Hippocampal formation (tissue), 2 donors: ENCODE measurements around the gene PEX10.
A peak's percentile ranks its signal among the peaks of the same experiment; 100 is the strongest.

Experiments
- DNase-seq, 2 donors: peaks; one replicate each; lab custom pipeline; 2025; lab: John Stamatoyannopoulos, UW

Gene PEX10

DNA sequence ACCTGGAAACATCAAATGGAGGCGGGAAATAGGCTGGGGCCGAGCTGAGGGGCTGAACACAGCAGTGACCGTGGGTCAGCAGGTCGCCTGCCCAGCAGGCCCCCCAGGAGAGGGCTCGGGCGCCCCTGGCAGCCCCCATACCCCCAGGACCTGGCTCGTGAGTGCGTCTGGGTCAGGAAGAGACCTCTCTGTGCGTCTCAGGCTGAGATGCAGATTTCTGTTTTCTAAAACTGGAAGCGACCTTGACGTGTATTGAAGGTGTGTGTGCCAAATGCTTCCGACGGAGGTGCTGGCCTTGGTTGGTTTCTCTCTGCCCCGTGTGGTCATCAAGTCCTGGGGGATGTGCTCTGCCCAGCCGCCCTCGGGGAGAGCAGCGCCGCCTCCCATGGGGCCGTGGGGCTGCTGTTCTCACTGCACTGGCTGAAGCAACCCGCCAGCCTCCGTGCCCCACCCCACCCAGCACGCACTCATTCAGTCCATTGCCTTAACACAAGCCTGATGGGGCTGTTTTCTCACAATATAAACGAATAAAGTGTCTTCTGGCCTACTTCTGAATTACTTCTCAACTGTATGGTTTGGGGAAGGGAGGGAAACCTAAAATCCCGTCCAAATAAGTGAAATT, 7.4 kb downstream of the PEX10 start:
- no peak for DNase-seq

DNA sequence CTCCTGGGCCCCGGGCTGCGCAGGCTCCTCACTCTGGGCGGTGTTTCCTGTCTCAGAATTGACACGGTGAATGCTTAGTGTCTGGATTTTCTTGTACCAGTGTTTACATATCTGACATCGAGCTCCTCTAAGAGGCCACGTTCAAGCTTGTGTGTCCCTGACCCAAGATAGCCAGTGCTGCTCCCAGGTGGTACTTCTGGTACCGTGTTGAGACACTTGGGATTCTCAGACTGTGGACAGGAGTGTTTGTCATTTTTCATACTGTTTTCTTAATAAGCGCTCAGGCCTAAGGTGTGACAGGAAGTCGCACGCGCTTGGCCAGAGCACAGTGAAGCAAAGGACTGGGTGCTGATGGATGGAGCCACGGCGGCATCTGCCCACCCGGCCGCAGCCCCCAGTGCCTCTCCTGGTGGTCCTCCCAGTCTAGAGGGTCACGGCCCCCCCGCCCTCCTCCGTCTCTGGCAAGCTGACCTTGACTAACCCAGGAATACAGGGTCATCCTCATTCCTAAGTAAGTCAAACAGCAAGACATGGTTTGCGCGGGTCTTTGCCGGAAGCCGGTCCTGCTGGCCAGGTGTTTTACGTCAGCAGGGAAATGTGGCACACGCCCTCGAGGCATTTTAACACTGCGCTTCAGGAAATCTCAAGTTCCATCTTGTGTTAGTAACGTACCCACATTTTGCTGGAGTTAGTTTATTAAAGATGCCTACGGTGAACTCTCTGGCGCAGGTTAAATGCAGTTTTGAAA, 8.0 kb downstream of the PEX10 start:
- DNase-seq: no peak

DNA sequence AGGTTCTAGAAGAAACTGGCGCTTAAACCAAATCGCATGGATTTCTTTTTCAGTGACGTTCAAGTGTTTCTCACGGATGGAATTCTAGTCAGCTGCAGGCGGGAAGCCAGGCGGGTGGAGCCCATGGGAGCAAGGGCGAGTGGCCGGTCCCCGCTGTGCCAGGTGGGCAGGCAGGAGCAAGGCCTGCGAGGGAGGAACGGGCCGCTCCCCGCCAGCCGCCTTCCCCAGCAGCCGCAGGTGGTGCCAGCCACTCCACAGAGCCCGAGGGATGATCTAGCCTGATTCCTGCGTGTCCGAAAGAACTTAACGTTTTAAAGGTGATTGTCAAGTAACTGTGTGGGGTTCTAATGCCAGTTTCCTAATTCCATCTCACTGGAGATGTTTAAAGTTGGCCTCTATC, 9.1 kb downstream of the PEX10 start:
- DNase-seq: no peak

DNA sequence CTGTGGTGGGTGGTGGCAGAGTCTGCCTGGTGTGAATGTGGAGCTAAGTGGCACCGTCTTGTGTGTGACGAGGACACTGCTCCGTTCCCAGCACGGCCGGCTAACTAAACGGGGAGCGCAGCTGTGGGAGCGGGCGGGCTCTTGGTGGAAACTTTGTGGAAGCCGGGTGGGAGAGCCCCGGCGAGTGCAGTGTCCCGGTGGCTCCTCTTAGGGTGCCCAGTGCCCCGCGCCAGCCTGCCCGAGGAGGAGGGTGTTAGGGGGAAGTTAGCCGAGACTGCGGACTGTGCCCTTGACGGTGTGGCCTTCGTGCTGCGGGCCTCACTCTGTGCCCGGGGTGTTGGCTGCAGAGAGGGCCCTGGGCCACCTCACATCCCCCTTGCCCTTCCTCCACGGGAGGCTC, 9.9 kb downstream of the PEX10 start:
- DNase-seq: no peak

DNA sequence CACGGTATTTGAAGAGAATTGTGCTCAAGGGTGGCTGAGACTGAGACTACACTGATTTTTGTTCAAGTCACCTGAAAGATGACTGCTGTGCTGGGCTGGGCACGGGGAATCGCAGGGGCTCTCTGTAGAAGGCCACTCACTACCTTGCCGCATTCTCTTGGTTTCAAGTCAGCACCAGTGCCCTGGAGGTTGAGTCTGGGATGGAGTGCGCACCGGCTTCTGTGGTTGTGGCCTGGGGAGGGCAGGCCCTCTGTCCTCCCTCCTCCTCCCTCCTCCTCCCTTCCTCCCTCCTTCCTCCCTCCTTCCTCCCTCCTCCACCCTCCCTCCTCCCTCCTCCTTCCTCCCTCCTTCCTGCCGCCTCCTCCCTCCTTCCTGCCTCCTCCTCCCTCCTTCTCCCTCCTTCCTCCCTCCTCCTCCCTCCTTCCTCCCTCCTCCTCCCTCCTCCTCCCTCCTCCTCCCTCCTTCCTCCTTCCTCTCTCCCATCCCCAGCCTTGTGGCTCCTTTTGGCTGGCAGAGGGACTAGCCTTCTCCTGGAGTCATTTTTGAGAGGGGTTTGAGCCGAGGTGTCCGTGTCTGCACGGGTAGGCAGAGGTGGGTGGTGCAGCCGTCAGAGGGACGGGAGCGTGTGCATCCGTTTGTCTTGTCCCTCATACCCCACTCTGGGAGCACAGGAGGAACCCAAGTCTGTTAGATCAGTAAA, 11.3 kb downstream of the PEX10 start:
- no peak for DNase-seq

DNA sequence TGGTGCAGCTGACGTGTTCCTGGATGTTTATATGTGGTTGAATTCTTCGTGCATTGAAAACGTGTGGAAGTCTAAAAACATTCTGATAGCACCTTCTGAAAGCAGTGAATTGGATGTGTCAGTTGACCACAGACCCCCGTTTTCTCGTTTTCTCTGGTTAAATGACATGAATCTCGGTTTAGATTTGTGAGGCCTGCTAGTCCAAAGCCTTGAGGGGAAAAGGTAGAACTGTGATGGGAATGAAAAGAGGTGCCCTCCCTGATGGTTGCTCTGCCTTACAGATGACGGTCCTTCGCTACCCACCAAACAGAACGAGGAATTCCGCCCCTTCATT, 11.8 kb downstream of the PEX10 start:
- DNase-seq: no peak

DNA sequence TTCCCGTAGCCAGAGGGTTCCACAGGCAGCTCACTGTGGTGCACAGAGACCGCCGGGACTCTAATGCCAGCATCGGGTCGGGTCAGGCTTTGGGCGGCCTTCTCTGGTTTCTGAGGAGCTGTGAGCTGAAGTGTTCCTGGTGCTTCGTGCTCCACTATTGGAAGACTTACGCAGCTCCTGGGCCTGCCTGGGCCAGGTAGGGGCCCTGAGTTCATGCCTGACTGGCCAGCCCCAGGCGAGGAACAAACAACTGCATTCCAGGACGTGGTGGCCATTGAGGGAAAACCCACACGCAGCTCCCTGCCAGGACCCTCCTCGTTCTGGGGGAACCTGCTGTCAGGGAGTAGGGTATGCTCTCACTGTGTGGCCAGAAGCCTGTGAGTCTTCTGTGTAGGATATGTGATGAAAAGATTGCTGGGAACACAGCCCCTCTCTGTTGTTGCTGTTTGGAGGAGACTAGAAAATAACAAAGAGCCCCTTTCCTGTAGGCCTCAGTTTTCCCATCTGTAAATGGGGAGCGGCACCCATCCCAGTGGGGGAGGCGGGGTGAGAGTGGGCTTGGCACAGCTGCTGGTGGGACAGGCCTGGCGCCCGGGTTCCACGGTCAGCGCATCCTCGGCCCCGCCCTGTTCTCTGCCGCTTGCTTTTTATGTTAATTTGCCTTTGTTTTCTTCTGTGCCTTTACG, 12.3 kb downstream of the PEX10 start:
- DNase-seq: no peak

DNA sequence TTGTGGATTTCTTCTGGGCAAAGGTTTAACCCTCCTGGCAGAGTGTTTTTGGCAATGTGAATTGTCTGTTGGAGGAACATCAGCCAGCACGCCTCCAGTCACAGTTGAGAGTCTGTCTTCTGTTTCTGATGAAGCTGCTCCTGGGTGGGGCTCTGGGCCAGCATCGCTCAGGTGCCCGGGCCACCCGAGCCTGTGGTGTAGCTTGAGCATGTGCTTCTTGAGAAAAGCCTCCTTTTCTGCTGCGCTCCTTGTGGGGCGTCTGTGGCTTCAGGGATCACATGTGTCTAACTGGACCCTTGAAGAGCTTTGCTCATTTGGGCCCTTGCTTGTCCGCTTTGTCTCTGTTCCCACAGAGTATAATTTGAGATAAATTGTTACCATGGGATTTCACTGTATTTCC, 13.5 kb downstream of the PEX10 start:
- no peak for DNase-seq

DNA sequence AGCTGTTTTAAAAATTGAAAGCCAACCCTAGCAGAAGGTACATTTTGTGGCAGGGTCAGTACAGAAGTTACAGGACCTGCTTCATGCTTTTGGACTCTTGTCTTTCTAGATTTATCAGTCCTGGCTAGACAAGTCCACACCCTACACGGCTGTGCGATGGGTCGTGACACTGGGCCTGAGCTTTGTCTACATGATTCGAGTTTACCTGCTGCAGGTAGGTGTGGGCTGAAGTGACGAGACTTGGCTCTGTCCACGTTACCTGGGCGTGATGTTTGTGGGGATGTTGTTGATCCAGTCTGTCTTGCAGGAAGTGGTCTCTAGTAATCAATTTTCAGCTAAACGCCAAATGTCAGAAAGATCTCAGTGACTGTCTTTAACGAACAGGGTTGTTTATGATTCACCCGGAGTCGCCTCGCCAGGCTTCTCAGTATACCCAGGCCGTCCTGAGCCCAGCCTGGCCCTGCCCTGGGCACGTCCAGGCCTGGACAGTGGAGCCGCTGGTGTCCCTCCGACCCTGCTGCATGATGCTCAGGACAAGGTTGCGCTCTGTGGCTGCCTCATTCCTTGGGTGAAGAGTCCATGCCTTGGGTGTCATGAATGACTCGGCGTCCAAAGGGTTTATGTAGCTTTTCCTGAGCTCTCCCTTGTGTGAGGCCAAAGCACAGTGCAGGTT, 15.2 kb downstream of the PEX10 start:
- no peak for DNase-seq

DNA sequence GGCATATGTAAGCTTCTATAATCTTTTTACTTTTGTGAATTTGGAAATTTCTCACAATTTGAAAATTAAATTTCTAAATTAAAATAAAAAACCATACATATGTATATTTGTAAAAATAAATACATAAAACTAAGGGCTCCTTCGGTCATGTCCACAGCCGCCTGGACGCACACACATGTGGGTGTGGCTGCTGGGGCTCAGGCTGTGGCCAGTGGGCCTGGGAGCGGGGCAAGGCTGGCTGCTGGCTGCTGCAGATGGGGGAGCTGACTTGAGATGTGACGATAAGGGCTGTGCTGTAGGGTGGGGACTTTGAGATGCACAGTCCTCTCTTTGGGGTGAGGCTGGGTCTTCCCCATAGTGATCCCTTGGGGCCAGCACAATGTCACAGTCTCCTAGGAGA, 15.9 kb downstream of the PEX10 start:
- DNase-seq: no peak

DNA sequence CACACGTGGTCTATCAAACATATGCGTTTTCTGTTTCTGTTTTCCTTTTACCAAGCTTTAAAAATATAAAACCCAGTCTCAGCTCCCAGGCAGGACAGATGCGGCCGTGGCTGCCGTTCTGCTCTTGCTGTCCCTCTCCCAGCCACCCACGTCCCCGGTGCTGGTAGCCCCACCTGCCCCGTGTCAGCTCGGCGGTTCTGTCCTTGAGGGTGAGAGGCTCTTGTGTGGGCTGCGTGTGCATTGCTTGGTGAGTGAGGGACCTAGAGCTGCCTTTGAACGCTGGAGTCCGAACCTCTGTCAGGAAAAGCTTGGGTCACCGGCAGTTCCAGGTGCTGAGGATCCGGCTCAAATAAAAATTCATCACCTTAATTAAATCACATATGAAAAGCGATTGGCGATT, 16.3 kb downstream of the PEX10 start:
- no peak for DNase-seq

DNA sequence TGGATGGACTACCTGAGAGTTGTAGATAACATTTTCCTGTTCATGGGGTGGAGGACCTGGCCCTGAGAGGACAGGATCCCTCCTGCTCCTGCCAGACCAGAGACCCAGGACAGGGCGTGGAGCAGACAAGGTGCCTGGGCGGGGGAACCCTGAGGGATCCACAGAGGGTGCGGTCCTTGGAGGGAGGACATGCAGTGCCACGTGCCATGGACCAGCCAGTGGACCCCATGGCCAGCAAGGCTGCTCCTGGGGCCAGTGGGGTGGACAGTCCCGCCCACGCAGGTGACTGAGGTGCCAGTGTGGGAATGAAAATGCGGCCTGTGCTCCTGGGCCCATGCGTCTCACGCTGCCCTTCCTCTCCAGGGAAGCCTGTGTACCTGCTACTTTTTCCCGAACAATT, 17.1 kb downstream of the PEX10 start:
- DNase-seq: no peak

DNA sequence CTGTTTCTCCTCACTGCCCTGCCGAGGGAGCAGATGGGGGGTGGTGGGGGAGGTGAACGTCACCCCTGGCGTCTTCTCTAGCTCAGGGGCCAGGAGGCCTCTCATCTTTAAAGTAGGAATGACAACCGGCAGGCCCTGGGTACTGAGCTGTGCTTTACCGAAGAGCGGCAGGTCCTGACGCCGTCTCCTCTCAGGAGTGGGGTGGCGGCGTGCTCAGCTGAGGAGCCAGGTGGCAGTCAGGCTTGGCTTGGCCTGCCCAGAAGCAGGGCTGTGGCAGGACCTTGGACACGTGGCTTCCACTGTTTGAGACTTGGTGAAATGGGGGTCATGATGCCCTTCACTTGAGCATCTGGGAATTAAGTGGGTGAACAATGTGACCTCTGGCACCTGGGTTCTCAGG, 17.6 kb downstream of the PEX10 start:
- no peak for DNase-seq

DNA sequence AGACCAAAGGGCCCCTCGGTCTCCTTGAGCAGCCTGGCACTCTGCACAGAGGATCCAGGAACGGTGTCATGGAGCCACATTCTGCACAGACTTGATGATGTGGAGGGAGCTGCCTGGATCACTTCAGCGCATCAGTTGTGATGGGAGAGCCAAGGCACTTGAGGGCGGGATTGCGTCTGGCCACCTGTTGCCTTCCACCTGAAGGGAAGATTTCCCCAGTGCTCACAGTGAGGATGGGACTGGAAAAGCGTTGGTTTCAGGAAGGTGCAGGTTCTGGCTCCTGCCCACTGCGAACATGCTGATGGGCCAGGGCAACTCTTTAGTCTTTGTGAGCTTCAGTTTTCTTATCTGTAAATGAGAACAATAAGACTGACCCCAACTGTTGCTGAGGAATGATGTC, 18.1 kb downstream of the PEX10 start:
- DNase-seq: no peak

DNA sequence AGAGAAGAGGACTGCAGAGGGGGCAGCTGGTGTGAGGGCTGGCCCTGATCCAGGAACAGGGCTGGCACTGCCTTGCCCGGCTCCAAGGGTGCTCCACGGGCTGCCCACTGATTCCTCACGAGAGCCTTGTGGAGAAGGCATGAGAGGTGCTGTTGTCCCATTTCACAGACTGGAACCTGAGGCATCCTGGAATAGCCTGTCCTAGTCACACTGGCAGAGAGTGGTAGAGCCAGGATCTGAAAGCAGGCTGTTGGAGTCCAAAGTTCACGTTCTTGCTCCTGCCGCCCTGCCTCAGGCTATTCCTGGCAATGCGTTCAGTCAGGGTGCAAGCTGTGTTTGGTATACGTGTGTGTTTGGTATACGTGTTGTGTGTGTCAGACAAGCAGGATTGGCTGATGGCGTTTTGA, 18.9 kb downstream of the PEX10 start:
- DNase-seq: no peak

DNA sequence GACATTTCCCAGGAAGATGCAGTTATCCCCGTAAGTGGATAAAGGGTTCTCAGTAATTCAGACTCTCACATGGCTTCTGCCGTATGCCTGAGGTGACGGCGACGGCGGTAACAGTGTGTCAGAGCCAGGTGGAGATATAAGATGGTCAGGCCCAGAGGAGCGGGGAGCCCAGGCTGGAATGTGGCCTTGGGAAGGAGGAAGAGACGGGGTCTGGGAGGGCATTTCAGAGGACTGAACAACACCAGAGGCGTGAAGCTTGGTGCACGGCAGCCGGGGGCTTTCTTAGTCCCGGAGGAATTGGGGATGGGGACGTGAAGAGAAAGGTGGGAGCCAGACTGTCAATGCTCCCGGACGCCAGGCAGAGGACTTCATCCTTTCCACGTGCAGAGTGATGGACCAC, 19.7 kb downstream of the PEX10 start:
- DNase-seq: no peak

DNA sequence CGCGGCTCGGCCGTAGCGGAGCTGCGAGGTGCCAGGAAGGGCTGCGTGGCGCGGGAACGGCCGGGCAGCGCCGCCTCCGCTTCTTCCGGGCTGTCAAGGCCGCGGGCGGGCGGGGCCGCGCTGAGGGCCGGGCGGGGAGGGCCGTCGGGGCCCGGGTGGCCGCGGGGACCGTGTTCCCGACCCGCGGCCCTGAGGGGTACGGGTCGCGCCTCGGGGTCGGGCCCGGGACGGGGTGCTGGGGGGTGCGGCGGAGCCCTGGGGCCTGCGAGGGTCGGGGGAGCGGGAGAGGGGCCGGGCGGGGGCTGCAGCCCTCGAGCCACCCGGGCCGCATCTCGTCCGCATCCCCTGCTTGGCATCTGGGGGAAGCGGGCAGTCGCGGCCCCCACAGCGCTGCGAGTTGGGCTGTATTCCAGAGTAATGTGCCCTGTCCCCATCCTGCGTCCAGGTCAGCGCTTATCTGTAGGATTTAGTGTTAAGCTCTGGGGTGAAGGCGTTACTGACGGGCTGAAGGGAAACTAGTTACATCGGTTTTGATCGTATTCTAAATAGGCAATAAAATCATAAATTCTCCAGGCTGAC, 20.3 kb downstream of the PEX10 start:
- no peak for DNase-seq

DNA sequence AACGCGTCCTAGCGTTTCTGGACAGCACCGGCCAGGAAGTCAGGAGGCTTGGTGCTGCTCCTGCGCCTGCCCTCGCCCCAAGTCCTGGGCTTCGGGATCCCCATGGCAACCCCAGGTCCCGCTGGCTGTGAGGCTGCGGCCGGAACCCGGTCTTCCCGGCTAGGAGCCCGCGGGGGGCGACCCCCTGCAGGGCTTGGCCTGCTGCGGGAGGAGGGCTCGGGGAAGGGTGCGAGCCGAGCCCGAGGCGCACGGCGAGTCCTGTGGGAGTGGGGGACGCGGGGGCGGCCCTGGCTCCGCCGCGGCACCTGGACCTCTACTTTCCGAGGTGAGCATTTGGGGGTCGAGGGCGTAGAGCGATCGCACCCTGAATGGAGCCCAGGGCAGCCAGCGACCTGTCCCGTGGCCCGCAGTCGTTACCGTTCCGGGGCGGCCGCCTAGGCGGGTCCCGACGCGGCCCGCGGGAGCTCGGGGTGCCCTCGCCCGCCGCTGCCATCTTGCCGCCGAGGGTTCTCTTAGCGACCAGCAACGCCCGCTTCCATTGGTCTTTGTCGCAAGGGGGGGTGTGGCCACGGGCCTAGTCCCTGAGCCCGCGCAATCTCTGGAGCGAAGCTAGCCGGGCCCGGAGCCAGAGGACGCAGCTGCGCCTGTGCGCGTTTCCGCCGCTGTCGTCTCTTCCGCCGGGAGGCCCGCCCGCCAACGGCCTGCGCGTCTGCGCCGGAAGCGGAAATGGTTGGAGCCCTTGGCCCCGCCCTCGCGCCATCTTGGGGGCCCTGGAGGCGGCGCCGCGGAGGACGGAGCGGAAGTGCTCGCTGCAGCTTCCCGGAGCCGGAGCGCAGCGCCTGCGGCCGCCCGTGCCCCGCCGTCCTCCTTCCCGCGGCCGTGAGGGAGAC, 21.1 kb downstream of the PEX10 start, which contains the start of the genes MORN1 and RER1:
TSS of gene MORN1 (minus strand) at position 514 of the 890 bp plus-strand sequence. CDS start at position 493, 21 bp downstream.
TSS of gene RER1 (plus strand) at position 801 of the 890 bp plus-strand sequence. CDS start 3,950 bp downstream, outside the sequence.
- peak; percentile 98 for DNase-seq

DNA sequence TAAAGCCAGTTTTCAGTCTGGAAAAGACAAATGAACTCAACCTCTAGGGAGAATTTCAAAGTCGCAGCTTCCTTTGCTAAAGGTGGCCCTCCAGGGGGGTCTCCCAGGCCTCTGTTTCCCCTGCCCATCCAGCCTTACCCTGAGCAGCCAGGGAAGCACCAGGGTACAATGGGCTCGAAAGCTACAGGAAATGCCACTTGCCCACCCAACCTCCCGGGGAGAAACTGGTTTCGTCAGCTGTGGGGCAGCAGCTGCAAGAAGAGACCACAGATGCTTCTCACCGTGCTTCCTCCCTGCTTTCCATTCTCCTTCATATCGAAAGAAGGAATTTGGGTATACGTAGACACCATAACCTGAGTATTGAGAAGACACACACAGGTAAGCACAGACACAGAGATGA, 22.7 kb downstream of the PEX10 start:
- no peak for DNase-seq
